Caco-2 (cell line): ENCODE results near the gene MYOCOS. TPM values are rescaled to one million over a fixed set of nuclear protein-coding genes. Genes with fewer than 3 reads are reported as not detected.

Source experiments
- BruUV-seq: library from RNA; stranded (reverse); fragments of 400-500 nt; replicated peaks from 2 replicates; lab custom pipeline; 2021; lab: Mats Ljungman, UMichigan
- CTCF ChIA-PET: fragments of 300-600 bp; sonication (Branson Sonifier 250); formaldehyde crosslinking; loops from one replicate; lab custom pipeline; 2022; ENCODE audit warnings: antibody characterized with exemption; lab: Charles Lee
- POLR2A ChIA-PET: fragments of 300-600 bp; sonication (Branson Sonifier 250); formaldehyde crosslinking; loops from one replicate; lab custom pipeline; 2022; ENCODE audit warnings: antibody characterized with exemption; lab: Charles Lee
- DNase-seq, 2 experiments: peaks; one replicate each; pipeline versions ENCODE4 v3.0.0 to v3.0.0-alpha.2; 2020 to 2022
- H3K27me3 ChIP-seq: replicated peaks from 2 replicates; pipeline ENCODE4 v1.6.0; 2011; ENCODE audit warnings: low read length; ENCODE audit not compliant: control insufficient read depth, insufficient read depth
- H3K36me3 ChIP-seq: 2 replicates; pipeline ENCODE4 v1.5.1; 2011; ENCODE audit warnings: low read length; ENCODE audit not compliant: control insufficient read depth, insufficient read depth
- H3K4me1 ChIP-seq: fragments of 250-450 bp; sonication (Bioruptor Pico); 2 replicates; pipeline ENCODE4 v1.5.1; 2020; ENCODE audit warnings: mild to moderate bottlenecking
- H3K4me3 ChIP-seq: 2 replicates; pipeline ENCODE4 v1.5.1; 2011; ENCODE audit warnings: low read depth, mild to moderate bottlenecking, control low read depth, low read length
- H3K9me3 ChIP-seq: fragments of 250-450 bp; sonication (Bioruptor Pico); 2 replicates; pipeline ENCODE4 v1.5.1; 2020; ENCODE audit warnings: mild to moderate bottlenecking, moderate library complexity
- H3K27ac Mint-ChIP-seq: one replicate; pipeline ENCODE4 v1.8.0; 2022; ENCODE audit warnings: mixed read lengths; ENCODE audit not compliant: unreplicated experiment
- H3K27me3 Mint-ChIP-seq: one replicate; pipeline ENCODE4 v1.8.0; 2022; ENCODE audit warnings: mixed read lengths; ENCODE audit not compliant: insufficient read depth, unreplicated experiment
- H3K36me3 Mint-ChIP-seq: one replicate; pipeline ENCODE4 v1.8.0; 2022; ENCODE audit warnings: mild to moderate bottlenecking, mixed read lengths; ENCODE audit not compliant: insufficient read depth, unreplicated experiment
- H3K4me1 Mint-ChIP-seq: one replicate; pipeline ENCODE4 v1.8.0; 2022; ENCODE audit warnings: low read depth, mixed read lengths; ENCODE audit not compliant: unreplicated experiment
- H3K4me3 Mint-ChIP-seq: one replicate; pipeline ENCODE4 v1.8.0; 2022; ENCODE audit warnings: mild to moderate bottlenecking, moderate library complexity, mixed read lengths; ENCODE audit not compliant: unreplicated experiment
- H3K9me3 Mint-ChIP-seq: one replicate; pipeline ENCODE4 v1.8.0; 2022; ENCODE audit warnings: mixed read lengths; ENCODE audit not compliant: unreplicated experiment
- CTCF ChIP-seq, 2 experiments: fragments of 200-600 bp in 1 of 2; IDR thresholded peaks; 1 replicate in 1 of 2; 2 replicates in 1 of 2; pipeline versions ENCODE4 v1.5.1 to v1.8.0; 2011 to 2022; ENCODE audit warnings: antibody characterized with exemption in 1 of 2, control low read depth in 1 of 2, inconsistent platforms in 1 of 2, low read depth in 1 of 2, low read length in 1 of 2, mild to moderate bottlenecking in 1 of 2, moderate library complexity in 1 of 2; ENCODE audit not compliant: insufficient read depth in 1 of 2, severe bottlenecking in 1 of 2, unreplicated experiment in 1 of 2
- intact Hi-C: fragments of 100-400 bp; cut with micrococcal nuclease; formaldehyde crosslinking; loops from one replicate; pipeline ENCODE4 v1.10.0; 2022; ENCODE audit not compliant: unreplicated experiment
- total RNA-seq: library from RNA; stranded (reverse); gene quantifications from 2 replicates; pipeline ENCODE4 v1.2.3, GENCODE V29; 2022

MYOCOS gene
- total RNA-seq, 1 experiment from 2014 or later, result 0.18 TPM

- BruUV-seq, result no TSS peak
- Histone ChIP-seq H3K36me3 (peaks cover 4% of the 10 kb centered on the region), H3K27me3 (no peaks in the 10 kb centered on the region), H3K9me3 (no peaks in the 10 kb centered on the region), H3K4me1 (no peaks in the 10 kb centered on the region), H3K4me3 (no peak overlapping the region)
- H3K36me3 Mint-ChIP-seq, result peaks cover 93% of the 10 kb centered on the region
- ChIA-PET POLR2A (no interaction called here), CTCF (no interaction called here)
- H3K9me3 Mint-ChIP-seq, result no peaks in the 10 kb centered on the region
- no peak for TF ChIP-seq CTCF (IDR thresholded peaks at IDR 0.05; ENCODE audit: insufficient read depth in 1 of 2, low read depth in 1 of 2, low read length in 1 of 2, severe bottlenecking in 1 of 2, unreplicated experiment in 1 of 2)
- no peaks in the 10 kb centered on the region for H3K4me1 Mint-ChIP-seq
- no peak for DNase-seq
- H3K27ac Mint-ChIP-seq, result no peak overlapping the region
- intact Hi-C loops, result loop anchor here (10.0 kb wide), 1 partner anchor 133 kb away; no protein-coding TSS in a partner anchor
- H3K4me3 Mint-ChIP-seq, result no peak overlapping the region
- H3K27me3 Mint-ChIP-seq, result no peaks in the 10 kb centered on the region
These were observed 40.3 kb upstream of the MYOCOS start for GRCh38 chr1:171581766-171582165.

- Mint-ChIP-seq H3K4me1 (no peaks in the 10 kb centered on the region), H3K4me3 (no peak overlapping the region), H3K27ac (no peak overlapping the region), H3K36me3 (peaks cover 93% of the 10 kb centered on the region), H3K27me3 (no peaks in the 10 kb centered on the region), H3K9me3 (no peaks in the 10 kb centered on the region)
- intact Hi-C loops, result loop anchor here (10.0 kb wide), 1 partner anchor 132 kb away; no protein-coding TSS in a partner anchor
- Histone ChIP-seq H3K27me3 (no peaks in the 10 kb centered on the region), H3K4me1 (no peaks in the 10 kb centered on the region), H3K4me3 (no peak overlapping the region), H3K36me3 (peaks cover 4% of the 10 kb centered on the region), H3K9me3 (no peaks in the 10 kb centered on the region)
- TF ChIP-seq CTCF (IDR thresholded peaks at IDR 0.05; ENCODE audit: insufficient read depth in 1 of 2, low read depth in 1 of 2, low read length in 1 of 2, severe bottlenecking in 1 of 2, unreplicated experiment in 1 of 2), result no peak
- ChIA-PET CTCF (no interaction called here), POLR2A (no interaction called here)
- BruUV-seq, result no TSS peak
- DNase-seq, result no peak
These were observed 39.5 kb upstream of the MYOCOS start for GRCh38 chr1:171582589-171582988.

GRCh38 chr1:171583591-171584201 lies 38.3 kb upstream of the MYOCOS start:
- peaks cover 7% of the 10 kb centered on the region for H3K36me3 ChIP-seq

More at GRCh38 chr1:171583591-171584201, 38.3 kb upstream of the MYOCOS start:
- BruUV-seq, result no TSS peak
- Mint-ChIP-seq H3K27ac (no peak overlapping the region), H3K4me1 (no peaks in the 10 kb centered on the region), H3K36me3 (peaks cover 91% of the 10 kb centered on the region), H3K9me3 (no peaks in the 10 kb centered on the region), H3K4me3 (no peak overlapping the region), H3K27me3 (no peaks in the 10 kb centered on the region)
- no peak overlapping the region for H3K4me3 ChIP-seq
- no peaks in the 10 kb centered on the region for H3K27me3 ChIP-seq
- ChIA-PET CTCF (no interaction called here), POLR2A (no interaction called here)
- TF ChIP-seq CTCF (IDR thresholded peaks at IDR 0.05; ENCODE audit: insufficient read depth in 1 of 2, low read depth in 1 of 2, low read length in 1 of 2, severe bottlenecking in 1 of 2, unreplicated experiment in 1 of 2), result no peak
- no peak for DNase-seq
- no peaks in the 10 kb centered on the region for H3K4me1 ChIP-seq
- H3K9me3 ChIP-seq, result no peaks in the 10 kb centered on the region
- intact Hi-C loops, result loop anchor here (10.0 kb wide), 1 partner anchor 131 kb away; no protein-coding TSS in a partner anchor
